Astrocyte (in vitro differentiated cells and primary cell): ENCODE measurements around the gene ARID2. TPM values are rescaled to one million over a fixed set of nuclear protein-coding genes. Genes with fewer than 3 reads are reported as not detected.

Source experiments
- DNase-seq: peaks from one replicate; pipeline ENCODE4 v3.0.0-alpha.2; 2010; ENCODE audit warnings: low read depth
- FAIRE-seq: peaks from 2 replicates; lab custom pipeline; 2011; peaks lifted over from hg19 to GRCh38; lab: Jason Lieb, UNC
- H2AFZ ChIP-seq: 2 replicates; pipeline ENCODE4 v1.6.0; 2012; ENCODE audit warnings: low read depth, low read length, inconsistent platforms
- H3K27ac ChIP-seq: 2 replicates; pipeline ENCODE4 v1.5.1; 2011; ENCODE audit warnings: low read depth, low read length, inconsistent platforms
- H3K27me3 ChIP-seq: 2 replicates; pipeline ENCODE4 v1.6.0; 2011; ENCODE audit warnings: low read length, inconsistent platforms; ENCODE audit not compliant: insufficient read depth
- H3K36me3 ChIP-seq: 2 replicates; pipeline ENCODE4 v1.5.1; 2011; ENCODE audit warnings: low read length, inconsistent platforms; ENCODE audit not compliant: insufficient read depth
- H3K4me1 ChIP-seq: 2 replicates; pipeline ENCODE4 v1.5.1; 2011; ENCODE audit warnings: low read length, inconsistent platforms; ENCODE audit not compliant: insufficient read depth
- H3K4me2 ChIP-seq: 2 replicates; pipeline ENCODE4 v1.6.0; 2012; ENCODE audit warnings: low read length, inconsistent platforms
- H3K4me3 ChIP-seq: 2 replicates; pipeline ENCODE4 v1.5.1; 2011; ENCODE audit warnings: low read depth, mild to moderate bottlenecking, low read length, inconsistent platforms; ENCODE audit not compliant: insufficient read depth
- H3K79me2 ChIP-seq: 2 replicates; pipeline ENCODE4 v1.6.0; 2012; ENCODE audit warnings: mild to moderate bottlenecking, low read length, inconsistent platforms; ENCODE audit not compliant: insufficient read depth
- H3K9ac ChIP-seq: 2 replicates; pipeline ENCODE4 v1.6.0; 2012; ENCODE audit warnings: mild to moderate bottlenecking, low read length, inconsistent platforms
- H3K9me3 ChIP-seq: 2 replicates; pipeline ENCODE4 v1.5.1; 2012; ENCODE audit warnings: low read depth, mild to moderate bottlenecking, low read length, inconsistent platforms; ENCODE audit not compliant: insufficient read depth
- H4K20me1 ChIP-seq: 2 replicates; pipeline ENCODE4 v1.6.0; 2012; ENCODE audit warnings: low read length, inconsistent platforms; ENCODE audit not compliant: insufficient read depth
- H3K27ac Mint-ChIP-seq: one replicate; pipeline ENCODE4 v1.8.0; 2021; ENCODE audit warnings: mild to moderate bottlenecking, mixed read lengths; ENCODE audit not compliant: unreplicated experiment
- H3K27me3 Mint-ChIP-seq: one replicate; pipeline ENCODE4 v1.8.0; 2021; ENCODE audit warnings: low read depth, mixed read lengths; ENCODE audit not compliant: unreplicated experiment
- H3K36me3 Mint-ChIP-seq: one replicate; pipeline ENCODE4 v1.8.0; 2021; ENCODE audit warnings: low read depth, mixed read lengths; ENCODE audit not compliant: unreplicated experiment
- H3K4me1 Mint-ChIP-seq: one replicate; pipeline ENCODE4 v1.8.0; 2021; ENCODE audit warnings: low read depth, mixed read lengths; ENCODE audit not compliant: unreplicated experiment
- H3K4me3 Mint-ChIP-seq: one replicate; pipeline ENCODE4 v1.8.0; 2021; ENCODE audit warnings: mild to moderate bottlenecking, moderate library complexity, mixed read lengths; ENCODE audit not compliant: unreplicated experiment
- H3K9me3 Mint-ChIP-seq: one replicate; pipeline ENCODE4 v1.8.0; 2021; ENCODE audit warnings: mild to moderate bottlenecking, mixed read lengths; ENCODE audit not compliant: unreplicated experiment
- EZH2 ChIP-seq: IDR thresholded peaks from 2 replicates; pipeline ENCODE4 v1.6.1; 2012; ENCODE audit warnings: mild to moderate bottlenecking, low read length, inconsistent platforms; ENCODE audit not compliant: insufficient read depth
- total RNA-seq: library from RNA; stranded (reverse); gene quantifications from 2 replicates; pipeline ENCODE4 v1.2.1, GENCODE V29; 2021
- TF ChIP-seq, protein P1 (sequence below): IDR thresholded peaks from 2 replicates; pipeline ENCODE4 v1.5.1; 2011; ENCODE audit warnings: low read depth, mild to moderate bottlenecking, inconsistent platforms, low read length, moderate library complexity; ENCODE audit not compliant: insufficient read depth

Gene ARID2
- total RNA-seq, 1 donor from 2014 or later = 23.8 TPM

GRCh38 chr12:45912774-45913173 lies 183.3 kb downstream of the ARID2 start:
- Histone ChIP-seq H4K20me1 (no peaks in the 10 kb centered on the region), H3K36me3 (peaks cover 4% of the 10 kb centered on the region), H3K9me3 (no peaks in the 10 kb centered on the region), H3K27ac (no peak overlapping the region), H3K79me2 (no peaks in the 10 kb centered on the region), H2AFZ (no peak overlapping the region), H3K4me3 (no peak overlapping the region), H3K4me1 (peaks cover 5% of the 10 kb centered on the region), H3K27me3 (no peaks in the 10 kb centered on the region), H3K9ac (no peak overlapping the region), H3K4me2 (no peak overlapping the region)
- Mint-ChIP-seq H3K36me3 (peaks cover 2% of the 10 kb centered on the region), H3K27ac (no peak overlapping the region), H3K4me3 (no peak overlapping the region), H3K27me3 (no peaks in the 10 kb centered on the region), H3K4me1 (peaks cover 12% of the 10 kb centered on the region), H3K9me3 (peaks cover 1% of the 10 kb centered on the region)
- FAIRE-seq = no peak
- TF ChIP-seq, protein P1, sequence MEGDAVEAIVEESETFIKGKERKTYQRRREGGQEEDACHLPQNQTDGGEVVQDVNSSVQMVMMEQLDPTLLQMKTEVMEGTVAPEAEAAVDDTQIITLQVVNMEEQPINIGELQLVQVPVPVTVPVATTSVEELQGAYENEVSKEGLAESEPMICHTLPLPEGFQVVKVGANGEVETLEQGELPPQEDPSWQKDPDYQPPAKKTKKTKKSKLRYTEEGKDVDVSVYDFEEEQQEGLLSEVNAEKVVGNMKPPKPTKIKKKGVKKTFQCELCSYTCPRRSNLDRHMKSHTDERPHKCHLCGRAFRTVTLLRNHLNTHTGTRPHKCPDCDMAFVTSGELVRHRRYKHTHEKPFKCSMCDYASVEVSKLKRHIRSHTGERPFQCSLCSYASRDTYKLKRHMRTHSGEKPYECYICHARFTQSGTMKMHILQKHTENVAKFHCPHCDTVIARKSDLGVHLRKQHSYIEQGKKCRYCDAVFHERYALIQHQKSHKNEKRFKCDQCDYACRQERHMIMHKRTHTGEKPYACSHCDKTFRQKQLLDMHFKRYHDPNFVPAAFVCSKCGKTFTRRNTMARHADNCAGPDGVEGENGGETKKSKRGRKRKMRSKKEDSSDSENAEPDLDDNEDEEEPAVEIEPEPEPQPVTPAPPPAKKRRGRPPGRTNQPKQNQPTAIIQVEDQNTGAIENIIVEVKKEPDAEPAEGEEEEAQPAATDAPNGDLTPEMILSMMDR = no peak
- no peak for TF ChIP-seq EZH2
- no peak for DNase-seq

DNA sequence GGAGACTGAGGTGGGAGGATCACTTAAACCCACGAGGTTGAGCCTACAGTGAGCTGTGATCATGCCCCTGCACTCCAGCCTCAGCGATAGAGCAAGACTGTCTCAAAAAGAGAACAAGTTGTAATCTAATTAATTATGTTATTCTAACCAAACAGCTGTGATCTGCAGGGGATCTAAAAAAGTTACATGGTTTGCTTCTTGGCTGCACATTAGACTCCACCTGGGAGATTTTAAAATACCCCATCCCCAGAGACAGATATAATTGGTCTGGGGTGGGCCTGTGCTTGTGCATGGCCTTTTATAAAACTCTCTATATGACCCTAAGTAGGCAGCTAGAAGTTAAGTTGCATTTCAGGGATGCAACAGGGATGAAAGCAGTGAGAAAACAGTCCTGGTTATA lies 184.1 kb downstream of the ARID2 start:
- no peak for TF ChIP-seq EZH2
- TF ChIP-seq, protein P1 = no peak
- peaks cover 1% of the 10 kb centered on the region for H3K9me3 Mint-ChIP-seq
- no peaks in the 10 kb centered on the region for H4K20me1 ChIP-seq
- no peak overlapping the region for H3K9ac ChIP-seq
- no peak overlapping the region for H3K4me3 Mint-ChIP-seq
- H3K4me2 ChIP-seq = no peak overlapping the region
- H3K79me2 ChIP-seq = no peaks in the 10 kb centered on the region
- H2AFZ ChIP-seq = no peak overlapping the region
- peak overlapping the region; percentile 53 for H3K27ac Mint-ChIP-seq
- H3K4me1 Mint-ChIP-seq = peaks cover 12% of the 10 kb centered on the region
- no peaks in the 10 kb centered on the region for H3K27me3 ChIP-seq
- H3K4me1 ChIP-seq = peaks cover 5% of the 10 kb centered on the region
- FAIRE-seq (no peak), DNase-seq (no peak)
- no peaks in the 10 kb centered on the region for H3K36me3 ChIP-seq
- H3K27ac ChIP-seq = no peak overlapping the region
- H3K9me3 ChIP-seq = no peaks in the 10 kb centered on the region
- H3K27me3 Mint-ChIP-seq = no peaks in the 10 kb centered on the region
- no peak overlapping the region for H3K4me3 ChIP-seq
- peaks cover 2% of the 10 kb centered on the region for H3K36me3 Mint-ChIP-seq

DNA sequence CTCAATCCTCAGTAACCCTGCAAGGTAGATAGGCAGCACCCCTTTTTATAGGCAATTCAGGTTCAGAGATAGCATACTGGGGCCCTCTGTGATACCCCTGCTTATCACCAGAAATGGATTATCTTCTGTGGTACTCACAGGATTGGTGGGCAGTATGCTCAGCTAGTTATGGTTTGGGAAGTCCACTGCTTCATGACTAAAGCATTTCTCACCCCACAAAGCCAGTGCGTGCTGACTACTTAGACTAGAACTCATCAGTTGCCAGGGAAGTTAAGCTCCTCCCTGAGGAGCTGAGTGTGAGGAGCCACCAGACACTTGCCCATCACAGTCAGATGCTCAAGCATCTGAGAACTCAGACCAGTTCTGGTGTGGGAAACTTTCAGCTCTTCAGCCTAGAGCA lies 184.6 kb downstream of the ARID2 start:
- peaks cover 12% of the 10 kb centered on the region for H3K4me1 Mint-ChIP-seq
- no peak overlapping the region for H3K4me2 ChIP-seq
- no peak overlapping the region for H3K9ac ChIP-seq
- no peaks in the 10 kb centered on the region for H3K27me3 Mint-ChIP-seq
- H2AFZ ChIP-seq = no peak overlapping the region
- peak; percentile 77 for DNase-seq
- H3K79me2 ChIP-seq = no peaks in the 10 kb centered on the region
- peaks cover 1% of the 10 kb centered on the region for H3K9me3 Mint-ChIP-seq
- peaks cover 5% of the 10 kb centered on the region for H3K4me1 ChIP-seq
- H3K36me3 Mint-ChIP-seq = peaks cover 2% of the 10 kb centered on the region
- no peaks in the 10 kb centered on the region for H3K36me3 ChIP-seq
- TF ChIP-seq, protein P1 = no peak
- TF ChIP-seq EZH2 = no peak
- no peak overlapping the region for H3K4me3 Mint-ChIP-seq
- H3K4me3 ChIP-seq = no peak overlapping the region
- H3K27ac ChIP-seq = no peak overlapping the region
- no peaks in the 10 kb centered on the region for H3K27me3 ChIP-seq
- no peaks in the 10 kb centered on the region for H4K20me1 ChIP-seq
- H3K9me3 ChIP-seq = no peaks in the 10 kb centered on the region
- peak overlapping the region; percentile 76 for H3K27ac Mint-ChIP-seq
- peak; percentile 49 for FAIRE-seq
